K562 (cell line): ENCODE results near the gene HK1. TPM values are rescaled to one million over a fixed set of nuclear protein-coding genes. Genes with fewer than 3 reads are reported as not detected.
A peak's percentile ranks its signal among the peaks of the same experiment; 100 is the strongest.

Experiments used
- ARHGAP35 ChIP-seq: fragments of 450-650 bp; IDR thresholded peaks from 2 replicates; pipeline ENCODE4 v1.6.1; 2018; ENCODE audit not compliant: partially characterized antibody
- ASH1L ChIP-seq: fragments of 450-650 bp; IDR thresholded peaks from 2 replicates; pipeline ENCODE4 v1.6.1; 2018; ENCODE audit warnings: borderline replicate concordance, mild to moderate bottlenecking, low read depth; ENCODE audit not compliant: partially characterized antibody
- BHLHE40 ChIP-seq: IDR thresholded peaks from 2 replicates; pipeline ENCODE4 v1.6.1; 2011; ENCODE audit warnings: low read length, improper control_type of control experiment
- BRD9 ChIP-seq: fragments of 450-650 bp; IDR thresholded peaks from 2 replicates; pipeline ENCODE4 v1.6.1; 2018; ENCODE audit warnings: low read depth; ENCODE audit not compliant: partially characterized antibody
- CBFA2T3 ChIP-seq: fragments of 450-650 bp; IDR thresholded peaks from 2 replicates; pipeline ENCODE4 v1.6.1; 2017
- CBX8 ChIP-seq: fragments of 200-600 bp; sonication (generic); IDR thresholded peaks from 2 replicates; pipeline ENCODE4 v1.6.1; 2012; ENCODE audit warnings: borderline replicate concordance, mixed run types, low read depth, mild to moderate bottlenecking, moderate library complexity, mixed read lengths, low read length, control low read depth, inconsistent platforms; ENCODE audit not compliant: poor library complexity, severe bottlenecking; ENCODE audit errors: extremely low read depth
- ELF4 ChIP-seq: fragments of 450-650 bp; formaldehyde crosslinking; IDR thresholded peaks from 2 replicates; pipeline ENCODE4 v1.4.0; 2022; ENCODE audit warnings: missing genetic modification characterization
- FOXK1 ChIP-seq: sonication (generic); formaldehyde crosslinking; IDR thresholded peaks from 2 replicates; pipeline ENCODE4 v1.8.0; 2022; ENCODE audit warnings: missing genetic modification reagents, mild to moderate bottlenecking, borderline replicate concordance
- ID3 ChIP-seq, 2 experiments: fragments of 250-450 bp in 1 of 2; fragments of 450-650 bp in 1 of 2; sonication (Bioruptor Pico) in 1 of 2; IDR thresholded peaks; 2 replicates each; pipeline versions ENCODE4 v1.6.1 to v1.8.0; 2016 to 2021; ENCODE audit warnings: mild to moderate bottlenecking in 2 of 2, moderate library complexity in 2 of 2, missing compliant biosample characterization in 1 of 2, missing genetic modification characterization in 1 of 2
- KLF1 ChIP-seq: fragments of 450-650 bp; IDR thresholded peaks from 2 replicates; pipeline ENCODE4 v1.6.1; 2016; ENCODE audit warnings: missing genetic modification characterization, missing compliant biosample characterization
- L3MBTL2 ChIP-seq: fragments of 450-650 bp; IDR thresholded peaks from 2 replicates; pipeline ENCODE4 v1.6.1; 2016; ENCODE audit warnings: mild to moderate bottlenecking, moderate library complexity
- MEF2A ChIP-seq: IDR thresholded peaks from 2 replicates; pipeline ENCODE4 v1.6.1; 2011; ENCODE audit warnings: low read depth, mild to moderate bottlenecking, low read length, moderate library complexity; ENCODE audit not compliant: control insufficient read depth
- MNT ChIP-seq, 2 experiments: fragments of 450-650 bp; conservative IDR thresholded peaks; 2 replicates each; pipeline ENCODE4 v1.6.1; 2017; ENCODE audit warnings: mild to moderate bottlenecking in 2 of 2, moderate library complexity in 2 of 2
- MTA1 ChIP-seq: fragments of 450-650 bp; IDR thresholded peaks from 2 replicates; pipeline ENCODE4 v1.6.1; 2017; ENCODE audit warnings: borderline replicate concordance
- NBN ChIP-seq: fragments of 450-650 bp; IDR thresholded peaks from 2 replicates; pipeline ENCODE4 v1.6.1; 2016; ENCODE audit warnings: low read depth, mild to moderate bottlenecking
- NEUROD1 ChIP-seq: fragments of 150-350 bp; IDR thresholded peaks from 2 replicates; pipeline ENCODE4 v1.6.1; 2014; ENCODE audit warnings: borderline replicate concordance, low read length, low read depth; ENCODE audit not compliant: partially characterized antibody
- PTRF ChIP-seq: fragments of 450-650 bp; IDR thresholded peaks from 2 replicates; pipeline ENCODE4 v1.6.1; 2016; ENCODE audit warnings: mild to moderate bottlenecking, missing genetic modification characterization, missing compliant biosample characterization
- RCOR1 ChIP-seq, 2 experiments: IDR thresholded peaks; 2 replicates each; pipeline ENCODE4 v1.6.1; 2012; ENCODE audit warnings: low read depth in 2 of 2, low read length in 2 of 2, borderline replicate concordance in 1 of 2, improper control_type of control experiment in 1 of 2
- RFX5 ChIP-seq: IDR thresholded peaks from 2 replicates; pipeline ENCODE4 v1.6.1; 2011; ENCODE audit warnings: low read depth, mild to moderate bottlenecking, improper control_type of control experiment, low read length
- SIRT6 ChIP-seq: IDR thresholded peaks from one replicate; pipeline ENCODE4 v1.6.1; 2012; ENCODE audit warnings: low read depth, mild to moderate bottlenecking, control low read depth, inconsistent platforms, low read length, moderate library complexity
- SMARCE1 ChIP-seq: fragments of 450-650 bp; IDR thresholded peaks from 2 replicates; pipeline ENCODE4 v1.7.1; 2016; ENCODE audit warnings: mild to moderate bottlenecking
- USF1 ChIP-seq: sonication (generic); formaldehyde crosslinking; IDR thresholded peaks from 2 replicates; pipeline ENCODE4 v1.9.0; 2022; ENCODE audit warnings: mild to moderate bottlenecking, missing genetic modification reagents
- WHSC1 ChIP-seq: IDR thresholded peaks from one replicate; pipeline ENCODE4 v1.6.1; 2012; ENCODE audit warnings: low read length, control low read depth, inconsistent platforms
- XRCC4 ChIP-seq: IDR thresholded peaks from one replicate; pipeline ENCODE4 v1.6.1; 2011; ENCODE audit not compliant: insufficient read depth, insufficient read length; ENCODE audit errors: extremely low read depth
- ZNF140 ChIP-seq: fragments of 250-450 bp; sonication (Bioruptor Pico); IDR thresholded peaks from 2 replicates; pipeline ENCODE4 v1.8.0; 2021; ENCODE audit warnings: moderate library complexity, mild to moderate bottlenecking, inconsistent platforms
- ZNF143 ChIP-seq: sonication (generic); formaldehyde crosslinking; IDR thresholded peaks from 2 replicates; pipeline ENCODE4 v1.9.0; 2022; ENCODE audit warnings: mild to moderate bottlenecking, missing genetic modification reagents
- ZNF717 ChIP-seq: fragments of 250-450 bp; sonication (Bioruptor Pico); IDR thresholded peaks from 2 replicates; pipeline ENCODE4 v1.5.0; 2021
- polyA plus RNA-seq, 8 experiments: library from polyadenylated mRNA; depleted of rRNA in 4 of 8; stranded (reverse) in 5 of 8; unstranded in 3 of 8; fragments of >200 nt; fragmentation: Nextera tagmentation in 2 of 8; fragmentation: Illumina TruSeq in 1 of 8; extraction: Ambion mirVana in 2 of 8; extraction: Trizol in 1 of 8; gene quantifications; 2 replicates each; pipeline versions ENCODE4 v1.2.1 to v1.2.3, GENCODE V29; 2011 to 2014; ENCODE audit warnings: inconsistent platforms in 1 of 8, missing spikeins in 1 of 8
- total RNA-seq, 7 experiments: library from RNA; depleted of rRNA in 6 of 7; stranded (reverse); fragments of >200 nt in 6 of 7; fragmentation: Illumina TruSeq in 2 of 7; extraction: Trizol in 2 of 7; gene quantifications; 2 replicates each; pipeline versions ENCODE4 v1.2.1 to v1.2.3, GENCODE V29; 2011 to 2021; ENCODE audit warnings: low replicate concordance in 1 of 7

HK1 gene
- total and polyA plus RNA-seq, 9 of the 15 experiments (the other 6 are each of a cell fraction or from before 2014, with no cell fraction given), result 29.2 to 444 (median 193) TPM

- TF ChIP-seq USF1 (CRISPR knock-in tag), result no peak
- TF ChIP-seq CBFA2T3, result peak; percentile 49; the same call in 1 of the 2 replicates
- TF ChIP-seq MTA1, result no peak
- no peak for TF ChIP-seq RFX5
- no peak for TF ChIP-seq SIRT6
- peak; percentile 37; the same call in 1 of the 2 replicates for TF ChIP-seq MEF2A
- TF ChIP-seq KLF1, result no peak
- peak; percentile 53 to 54; a peak in 2 of 4 replicates for TF ChIP-seq MNT (conservative IDR thresholded peaks at IDR 0.05)
- no peak for TF ChIP-seq L3MBTL2
- TF ChIP-seq ZNF717 (CRISPR knock-in tag), result no peak
- TF ChIP-seq ELF4 (CRISPR knock-in tag), result no peak
- TF ChIP-seq ZNF143 (CRISPR knock-in tag), result no peak
- TF ChIP-seq PTRF (tag), result no peak
- TF ChIP-seq CBX8, result no peak
- peak in 1 of 2 experiments; percentile 55; a peak in 1 of 4 replicates for TF ChIP-seq RCOR1 (IDR thresholded peaks at IDR 0.05; ENCODE audit: borderline replicate concordance in 1 of 2, low read depth in 2 of 2, low read length in 2 of 2)
- TF ChIP-seq SMARCE1, result no peak
- no peak for TF ChIP-seq XRCC4
- peak; percentile 43; the same call in 1 of the 2 replicates for TF ChIP-seq NBN
- no peak for TF ChIP-seq FOXK1 (CRISPR knock-in tag)
- no peak for TF ChIP-seq ZNF140 (CRISPR knock-in tag)
- TF ChIP-seq ID3 (CRISPR knock-in tag; IDR thresholded peaks at IDR 0.05), result no peak
- no peak for TF ChIP-seq ID3 (tag; IDR thresholded peaks at IDR 0.05)
- TF ChIP-seq BHLHE40, result no peak
- no peak for TF ChIP-seq ARHGAP35
- TF ChIP-seq ASH1L, result no peak
- TF ChIP-seq WHSC1, result no peak
- no peak for TF ChIP-seq NEUROD1
- TF ChIP-seq BRD9, result no peak
Measured at GRCh38 chr10:69327463-69328379, 49.4 kb downstream of the HK1 start (continued).
